NCI-H2171 (cell line): ENCODE measurements around the gene EXOC7.
"Not testable (repeated sequence)": the region's sequence is repeated elsewhere in the genome, so short reads cannot be mapped to it uniquely, and the experiment has no call there.

ENCODE experiments used
- DNase-seq: peaks from one replicate; lab custom pipeline; 2025; lab: John Stamatoyannopoulos, UW

The EXOC7 gene

DNA sequence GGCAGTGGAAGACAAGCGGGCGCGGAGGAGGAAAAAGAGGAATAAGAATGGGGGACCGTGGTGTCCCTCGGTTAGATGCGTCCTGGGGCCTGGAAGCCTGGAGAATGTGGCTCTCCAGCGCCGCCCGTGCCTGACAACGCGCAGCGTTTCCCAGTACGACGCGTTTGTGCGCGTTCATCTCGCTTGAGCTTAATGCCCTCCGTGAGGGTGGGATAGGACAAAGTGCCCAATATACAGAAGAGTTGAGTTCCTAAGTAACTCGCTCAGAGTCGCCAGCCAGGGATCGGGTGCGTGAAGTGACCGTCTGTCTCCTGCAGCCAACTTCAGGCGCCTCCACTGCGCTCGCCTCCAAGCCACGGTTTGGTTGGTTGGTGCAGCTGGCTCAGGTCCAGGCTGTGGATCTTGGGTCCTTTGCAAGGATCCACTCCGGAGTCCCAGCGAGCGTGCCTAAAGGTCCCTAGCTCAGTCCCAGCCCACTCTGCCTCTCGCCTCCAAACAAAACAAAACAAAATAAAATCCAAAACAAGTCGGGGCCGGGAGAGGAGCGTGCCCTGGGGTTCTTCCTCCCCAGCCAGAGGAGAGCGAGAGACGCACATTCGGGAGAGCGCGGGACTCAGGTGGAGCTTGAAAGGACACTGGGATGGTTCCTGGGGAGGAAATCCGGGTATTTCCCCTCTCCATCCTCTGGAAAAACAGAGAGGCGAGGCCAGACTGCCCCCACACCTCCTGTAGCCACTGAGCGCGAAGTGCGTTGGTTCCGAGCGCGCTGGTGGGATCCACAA, 28.0 kb downstream of the EXOC7 start:
- no peak for DNase-seq

DNA sequence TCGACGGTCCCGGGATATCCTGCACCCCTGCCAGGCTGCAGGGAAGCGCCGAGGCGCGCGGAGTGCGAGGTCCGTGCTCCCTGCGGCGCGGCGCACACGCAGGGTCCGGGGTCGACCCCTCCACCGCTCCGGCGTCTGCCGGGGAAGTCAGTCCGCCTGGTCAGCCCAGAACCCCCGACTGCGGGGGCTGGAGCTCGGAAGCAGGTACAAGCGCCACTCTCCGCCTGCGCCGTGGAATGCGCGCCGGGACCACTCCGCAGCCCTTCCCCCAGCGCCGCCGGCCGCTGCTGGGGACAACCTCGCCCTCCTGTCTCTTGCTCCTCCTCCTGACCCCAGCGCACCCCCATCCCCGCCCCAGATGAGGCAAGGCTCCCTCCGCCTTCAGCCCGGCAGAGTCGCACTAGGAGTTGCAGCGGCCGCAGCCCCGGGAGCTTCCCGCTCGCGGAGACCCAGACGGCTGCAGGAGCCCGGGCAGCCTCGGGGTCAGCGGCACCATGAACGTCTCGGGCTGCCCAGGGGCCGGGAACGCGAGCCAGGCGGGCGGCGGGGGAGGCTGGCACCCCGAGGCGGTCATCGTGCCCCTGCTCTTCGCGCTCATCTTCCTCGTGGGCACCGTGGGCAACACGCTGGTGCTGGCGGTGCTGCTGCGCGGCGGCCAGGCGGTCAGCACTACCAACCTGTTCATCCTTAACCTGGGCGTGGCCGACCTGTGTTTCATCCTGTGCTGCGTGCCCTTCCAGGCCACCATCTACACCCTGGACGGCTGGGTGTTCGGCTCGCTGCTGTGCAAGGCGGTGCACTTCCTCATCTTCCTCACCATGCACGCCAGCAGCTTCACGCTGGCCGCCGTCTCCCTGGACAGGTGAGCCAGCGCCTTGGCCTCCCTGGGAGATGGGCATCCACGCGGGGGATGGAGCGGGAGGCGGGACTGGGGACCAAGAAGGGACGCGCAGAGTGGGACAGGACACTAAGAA, 28.9 kb downstream of the EXOC7 start, which contains the start of gene GALR2:
GALR2 (plus strand) TSS at position 392 of the 974 bp plus-strand sequence; CDS start at position 495, 103 bp downstream.
- no peak for DNase-seq

DNA sequence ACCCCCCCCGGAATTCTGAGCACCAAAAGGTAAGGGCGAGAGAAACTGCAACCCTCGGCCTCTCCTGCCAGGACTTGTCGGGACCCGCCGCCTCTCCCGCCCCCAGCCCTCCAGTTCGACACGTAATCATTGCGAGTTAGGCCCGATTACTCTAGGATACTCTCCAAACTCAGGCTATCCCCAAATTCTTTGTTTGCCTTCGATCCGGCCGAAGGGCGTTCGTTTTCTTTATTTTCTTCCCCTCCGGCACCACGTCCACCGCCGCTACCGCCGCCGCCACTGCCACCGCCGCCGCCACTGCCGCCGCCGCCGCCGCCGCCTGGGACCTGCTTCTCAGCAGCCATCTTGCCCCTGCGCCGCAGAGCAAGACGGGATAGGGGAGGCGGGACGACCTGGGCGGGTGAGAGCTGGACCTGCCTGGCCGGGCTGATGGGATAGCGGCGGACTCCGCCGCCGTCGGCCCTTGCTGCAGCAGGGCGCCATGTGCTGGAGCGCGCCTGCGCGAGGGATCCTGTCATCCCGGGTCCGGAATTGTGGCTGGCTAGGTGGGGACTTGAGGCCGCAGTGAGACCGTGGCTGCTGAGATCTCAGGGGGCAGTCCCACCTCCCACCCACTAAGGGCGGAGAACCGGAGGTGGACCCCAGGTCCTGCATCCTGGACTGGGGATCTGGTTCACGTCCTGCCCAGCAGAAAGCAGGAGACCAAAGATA, 31.3 kb downstream of the EXOC7 start, which contains the start of gene SRP68:
SRP68 (minus strand) TSS at position 370 of the 711 bp plus-strand sequence; CDS start at position 344, 26 bp downstream.
- DNase-seq: peak; percentile 82

DNA sequence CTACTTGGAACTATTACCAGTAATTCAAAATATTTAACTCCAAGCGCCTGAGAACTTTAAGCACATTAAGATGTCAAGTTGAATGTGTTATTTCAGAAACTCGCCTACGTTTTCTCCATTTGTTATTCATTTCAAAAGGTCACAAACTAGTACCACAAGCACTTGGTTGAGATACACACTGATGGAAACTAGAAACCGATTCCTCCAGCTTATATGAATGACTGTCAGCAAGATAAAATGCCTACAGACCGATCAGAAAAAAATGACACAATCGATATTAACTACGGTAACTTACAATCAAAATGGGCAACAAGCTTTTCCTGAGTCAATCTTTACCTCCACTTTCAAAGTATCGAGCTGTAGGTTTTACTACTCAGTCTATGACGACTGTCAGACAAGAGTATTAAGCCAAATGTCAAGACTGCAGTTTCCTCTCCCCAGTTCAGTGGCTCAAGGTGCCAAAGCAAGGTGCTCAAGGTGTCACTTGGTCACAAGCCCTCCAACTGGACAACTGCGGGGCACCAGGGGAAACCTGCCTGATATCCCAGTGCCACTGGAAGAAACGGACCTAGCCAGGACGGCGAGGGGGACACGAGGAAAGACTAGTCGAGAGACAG, 31.9 kb downstream of the EXOC7 start:
- DNase-seq: no peak

DNA sequence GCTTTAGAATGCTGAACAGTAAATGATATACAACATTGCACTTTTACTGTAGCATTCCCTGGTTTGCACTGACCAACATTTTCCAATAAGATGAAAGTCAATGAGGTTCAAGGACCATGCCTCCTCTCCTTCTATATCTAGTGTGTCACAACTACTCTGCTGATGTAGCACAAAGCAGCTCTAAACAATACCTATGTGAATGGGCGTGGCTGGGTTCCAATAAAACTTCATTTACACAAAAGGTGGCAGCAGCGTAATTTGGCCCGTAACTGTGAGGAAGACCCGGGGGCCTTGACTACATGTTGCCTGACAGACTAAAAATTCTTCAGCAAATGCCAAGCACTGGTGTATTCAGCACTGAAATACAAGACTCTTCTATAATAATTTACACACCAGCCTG, 37.8 kb downstream of the EXOC7 start:
- no peak for DNase-seq

DNA sequence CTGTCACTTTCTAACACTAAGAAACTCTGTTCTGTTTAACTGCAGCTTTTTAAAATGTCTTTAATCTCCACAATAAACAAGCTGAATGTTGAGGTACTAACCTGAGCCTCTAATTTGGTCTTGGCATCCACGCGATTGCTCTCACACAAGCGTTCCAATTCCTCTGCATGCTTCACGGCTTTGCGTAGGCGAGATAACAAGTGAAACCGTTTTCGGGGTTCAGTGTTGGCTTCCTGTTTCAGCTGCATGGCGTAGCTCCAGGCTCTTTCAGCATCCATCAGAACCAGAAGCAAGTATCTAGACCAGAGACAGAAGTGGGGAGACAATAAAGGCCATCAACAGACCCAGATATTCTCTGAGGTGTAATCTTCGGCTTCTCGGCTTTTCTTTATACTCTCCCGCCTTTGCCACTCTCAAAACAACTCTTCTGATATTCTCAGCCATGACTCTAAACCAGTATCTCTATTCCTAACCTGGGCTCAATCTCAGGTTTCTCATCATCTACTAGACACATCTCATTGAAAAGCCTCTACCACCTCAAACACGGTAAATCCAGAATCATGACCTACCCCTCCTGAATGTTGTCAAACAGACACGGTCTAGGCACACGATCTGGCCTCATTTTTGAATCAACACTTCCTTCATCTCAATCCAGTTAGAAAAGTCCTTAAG, 39.6 kb downstream of the EXOC7 start:
- no peak for DNase-seq

DNA sequence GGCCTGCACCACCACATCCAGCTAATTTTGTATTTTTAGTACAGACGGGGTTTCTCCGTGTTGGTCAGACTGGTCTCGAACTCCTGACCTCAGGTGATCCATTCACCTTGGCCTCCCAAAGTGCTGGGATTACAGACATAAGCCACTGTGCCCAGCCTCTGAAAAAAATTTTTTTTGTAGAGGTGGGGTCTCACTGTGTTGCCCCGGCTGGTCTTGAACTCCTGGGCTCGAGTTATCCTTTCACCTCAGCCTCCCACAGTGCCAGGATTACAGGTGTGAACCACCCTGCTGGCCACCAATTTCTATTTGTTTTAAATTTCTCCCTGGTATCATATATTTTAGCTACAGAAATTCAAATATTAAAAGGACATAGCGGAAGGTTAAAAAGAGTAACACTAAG, 45.3 kb downstream of the EXOC7 start:
- DNase-seq: not testable (repeated sequence)

DNA sequence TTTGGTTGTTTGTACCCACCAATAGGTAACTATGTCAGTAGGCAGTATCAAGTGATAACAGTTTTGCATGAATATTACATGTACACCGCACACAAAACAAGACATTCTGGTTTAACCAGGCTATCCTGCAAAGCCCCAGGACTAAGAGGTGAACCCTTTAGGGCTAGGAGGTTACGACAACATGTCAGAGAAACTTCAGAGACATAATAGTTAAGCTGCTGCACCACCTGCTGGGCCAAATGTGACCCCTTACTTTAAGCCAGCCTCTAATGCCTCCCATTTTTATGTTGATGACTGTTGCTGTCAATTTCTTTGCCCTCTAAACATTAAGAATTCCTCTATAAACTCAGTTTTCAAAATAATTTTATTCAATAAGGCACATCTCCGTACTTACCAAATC, 46.7 kb downstream of the EXOC7 start:
- DNase-seq: no peak

DNA sequence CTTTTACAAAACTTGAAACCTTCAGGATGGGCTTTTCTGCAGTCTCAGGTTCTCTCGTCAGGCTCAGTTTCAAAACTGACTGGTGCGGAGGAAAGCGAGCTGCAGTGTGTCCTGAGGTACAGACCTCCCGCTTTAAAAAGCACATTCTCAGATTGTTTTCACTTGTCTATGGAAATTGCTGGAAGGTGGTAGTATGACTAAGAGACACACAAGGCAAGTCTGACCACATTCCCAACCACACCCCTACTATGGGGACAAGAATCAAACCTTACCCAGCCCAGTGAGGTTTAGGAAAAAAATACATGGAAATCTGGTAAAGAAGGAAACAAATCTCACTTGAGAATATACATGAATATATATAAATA, 49.5 kb downstream of the EXOC7 start:
- DNase-seq: no peak

DNA sequence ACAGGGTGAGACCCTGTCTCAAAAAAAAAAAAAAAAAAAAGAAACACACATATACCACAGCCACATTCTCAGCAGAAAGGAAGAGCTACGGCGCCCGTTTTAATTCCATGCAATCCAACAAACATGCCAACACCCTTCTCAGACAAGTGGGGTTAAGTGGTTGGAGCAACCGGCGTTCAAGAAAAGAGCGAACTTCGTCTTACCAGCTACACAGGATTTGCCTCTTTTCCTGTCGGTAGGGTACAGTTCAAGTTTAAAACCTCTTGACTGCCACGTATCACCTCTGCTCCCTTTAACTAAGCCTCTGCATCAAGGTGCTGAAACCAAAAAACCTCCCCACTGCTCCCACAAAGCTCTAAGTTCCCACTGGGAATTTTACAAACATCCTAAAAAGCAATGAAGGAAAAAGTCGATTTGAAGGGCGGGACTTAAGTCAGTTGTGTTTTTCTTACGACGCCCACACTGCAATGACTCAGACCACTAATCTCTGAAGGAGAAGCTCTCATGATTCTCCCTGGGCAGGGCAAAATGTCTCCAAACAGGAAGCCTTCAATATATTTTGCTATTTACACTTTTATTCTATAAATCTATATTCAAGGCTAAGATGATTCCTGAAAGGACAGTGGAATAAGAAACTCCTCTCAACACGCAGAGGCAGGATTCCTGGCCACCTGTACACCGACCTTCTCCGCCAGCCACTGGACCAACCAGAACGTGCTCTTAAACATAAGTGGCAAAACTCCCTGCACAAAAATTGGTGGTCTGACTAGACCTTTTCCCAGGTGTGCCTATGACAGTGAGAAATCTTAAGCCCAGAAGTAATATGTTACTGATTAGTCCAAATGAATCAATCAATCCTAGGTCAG, 50.1 kb downstream of the EXOC7 start:
- DNase-seq: no peak

DNA sequence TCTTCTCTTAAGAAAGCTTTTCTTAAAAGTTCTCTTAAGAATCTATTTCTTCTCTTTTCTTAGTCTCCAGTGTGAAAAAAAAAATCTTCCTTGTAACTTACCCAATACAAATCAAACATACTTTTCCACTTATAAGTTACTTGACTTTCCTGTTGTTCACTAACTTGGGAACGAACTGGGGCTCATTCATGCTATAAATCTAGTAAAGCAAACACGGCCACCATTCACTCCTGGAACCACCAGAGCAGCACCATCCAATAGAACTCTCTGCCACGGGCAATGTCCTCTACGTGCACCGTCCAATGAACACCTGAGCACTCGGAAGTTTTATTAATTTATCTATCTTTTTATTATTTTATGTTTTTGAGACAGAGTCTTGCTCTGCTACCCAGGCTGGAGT, 52.0 kb downstream of the EXOC7 start:
- no peak for DNase-seq

DNA sequence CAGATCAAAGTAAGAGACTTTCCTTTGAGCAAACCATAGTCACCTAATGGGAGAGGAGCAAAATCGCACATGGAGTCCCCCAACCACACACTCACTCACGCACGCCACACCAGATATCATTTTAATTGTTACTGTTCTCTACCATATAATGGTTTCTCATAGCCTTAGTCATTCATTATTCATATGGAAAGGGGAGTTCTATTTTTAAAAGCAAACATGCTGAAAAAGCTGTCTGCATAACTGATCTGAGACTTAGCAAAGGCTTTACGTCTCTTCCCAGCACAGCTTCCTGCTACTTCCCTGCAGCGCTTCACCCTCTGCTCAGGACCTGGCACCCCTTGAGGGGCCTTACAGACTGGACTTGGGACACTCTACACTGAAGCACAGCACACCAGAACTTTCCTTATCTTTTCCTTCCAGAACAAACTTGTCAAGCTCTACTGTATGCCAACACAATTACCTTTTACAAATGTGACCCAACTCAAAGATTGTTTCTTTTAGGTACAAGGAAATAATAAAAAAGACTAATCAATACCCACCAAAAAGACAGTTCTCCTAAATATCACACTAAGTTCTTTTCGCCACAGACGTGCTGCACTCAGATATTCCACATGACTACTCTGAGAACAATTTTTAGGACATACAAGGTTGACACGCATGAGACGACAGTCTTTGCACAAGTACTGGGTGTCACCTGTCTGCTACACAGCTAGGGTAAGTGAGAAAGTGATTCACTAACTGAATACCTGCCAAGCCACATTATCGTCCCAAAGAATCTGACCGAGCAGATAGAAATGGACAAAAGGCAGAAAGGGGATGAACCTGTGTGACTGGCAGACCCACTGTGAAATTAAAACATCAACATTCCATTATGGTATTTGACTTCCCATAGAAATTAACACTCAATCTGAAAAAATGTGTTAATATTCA, 52.8 kb downstream of the EXOC7 start:
- no peak for DNase-seq

DNA sequence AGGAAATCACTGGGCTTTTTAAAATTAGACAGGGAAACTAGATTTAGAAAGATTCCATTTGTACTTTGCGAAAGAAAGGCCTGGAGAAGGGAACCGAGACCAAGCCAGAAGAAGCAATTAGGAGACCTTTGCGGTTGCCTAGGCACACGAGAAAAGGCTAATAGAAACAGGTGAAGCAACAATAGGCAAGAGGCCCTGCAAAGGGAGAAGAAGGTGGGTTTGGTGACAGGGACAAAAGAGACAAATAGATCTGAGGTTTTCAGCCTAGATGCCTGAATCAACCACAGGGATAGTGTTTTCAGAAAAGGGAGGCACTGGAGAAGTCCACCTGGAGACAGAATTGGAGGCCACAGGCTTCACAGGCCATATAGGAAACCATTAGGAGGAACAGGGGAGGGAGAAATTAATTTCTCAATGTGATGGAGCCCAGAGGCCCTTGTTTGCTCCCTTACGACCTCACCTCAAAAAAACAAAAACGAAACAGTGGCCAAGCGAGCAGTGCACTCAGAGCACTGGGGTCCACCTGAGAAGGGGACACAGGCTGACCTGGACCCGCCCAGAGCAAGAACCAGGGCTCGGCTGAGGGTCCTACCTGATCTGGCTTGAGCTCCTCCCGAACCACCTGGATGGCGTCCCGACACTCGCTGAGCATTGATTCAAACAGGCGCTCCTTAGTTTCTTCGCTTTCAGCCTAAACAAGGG, 53.6 kb downstream of the EXOC7 start:
- no peak for DNase-seq

DNA sequence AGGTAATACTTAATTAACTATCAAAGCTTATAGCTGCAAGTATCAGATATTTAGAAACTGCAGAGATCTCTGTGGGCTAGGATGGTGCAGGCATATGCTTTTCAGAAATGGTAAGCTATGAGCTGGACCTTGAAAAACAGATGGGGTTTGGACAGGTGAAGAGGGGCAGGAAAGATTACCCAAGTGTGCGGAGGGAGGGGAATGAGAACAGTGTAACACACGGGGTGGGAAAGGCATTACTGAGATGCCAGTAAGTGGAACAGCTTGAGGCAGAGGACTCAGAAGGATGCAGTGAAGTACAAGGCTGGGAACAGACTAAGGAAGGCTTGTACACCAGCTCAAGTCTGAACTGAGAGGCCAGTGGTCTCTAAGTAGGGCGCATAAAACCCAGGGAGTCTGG, 54.3 kb downstream of the EXOC7 start:
- DNase-seq: no peak

DNA sequence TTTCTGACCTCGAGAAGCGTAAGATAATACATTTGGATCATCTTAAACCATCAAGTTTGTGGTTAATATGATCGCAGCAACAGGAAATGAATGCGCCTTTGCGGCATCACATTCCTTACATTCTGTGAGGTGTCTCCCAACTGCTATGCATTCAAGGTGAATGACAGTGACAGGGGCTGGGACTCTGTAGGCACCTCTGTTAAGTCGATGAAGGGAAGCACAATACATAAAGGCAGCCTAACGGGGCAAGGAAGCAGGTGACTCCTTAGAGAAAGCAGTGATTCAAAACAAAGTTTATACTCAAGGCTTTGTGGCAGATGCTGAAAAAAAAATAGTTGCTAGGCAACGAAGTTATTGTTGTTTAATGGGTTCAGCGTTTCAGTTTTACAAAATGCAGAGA, 54.9 kb downstream of the EXOC7 start:
- no peak for DNase-seq

DNA sequence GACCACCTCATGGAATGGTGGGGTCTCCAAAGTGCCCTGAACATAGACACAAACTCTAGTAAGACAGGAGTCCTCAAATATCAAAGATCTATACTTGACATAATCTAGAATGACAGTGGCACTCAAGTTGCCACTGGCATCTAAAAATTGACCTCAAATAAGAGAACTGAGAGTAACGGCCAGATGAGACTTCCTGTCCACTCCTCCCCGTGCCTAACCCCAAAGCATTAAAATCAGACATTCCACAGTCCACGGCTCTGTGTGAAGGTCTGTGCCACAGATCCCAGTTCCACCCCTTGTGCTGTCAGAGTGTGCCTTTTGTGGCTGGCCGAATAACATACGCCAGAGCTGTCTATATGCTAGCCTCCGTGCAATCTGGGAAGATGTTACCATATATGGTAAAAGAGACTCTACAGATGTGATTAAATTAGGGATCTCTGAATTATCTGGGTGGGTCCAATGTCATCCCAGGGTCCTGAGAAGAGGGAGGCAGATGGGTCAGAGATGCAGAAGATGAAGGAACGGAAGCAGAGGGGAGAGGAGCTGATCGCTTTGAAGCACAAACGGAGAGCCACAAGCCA, 55.5 kb downstream of the EXOC7 start:
- no peak for DNase-seq

DNA sequence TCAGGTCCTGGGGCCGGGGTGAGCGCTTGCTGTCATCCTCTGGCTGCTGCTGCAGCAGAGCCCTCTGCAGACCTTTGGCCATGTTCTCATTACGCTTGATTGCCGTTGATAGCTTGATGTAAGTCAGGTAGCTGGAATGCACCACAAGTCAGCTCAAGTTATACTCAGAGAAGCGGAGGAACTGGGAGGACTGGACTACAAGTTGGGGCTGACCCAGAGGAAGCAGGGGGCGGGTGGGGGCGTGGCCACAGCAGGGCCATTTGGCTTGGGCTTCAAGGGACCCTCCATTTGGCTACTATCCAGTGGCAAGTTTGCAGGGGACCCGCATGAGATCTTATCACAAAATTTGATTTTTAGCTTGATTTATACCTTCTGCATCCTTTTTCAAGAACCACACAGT, 57.5 kb downstream of the EXOC7 start:
- DNase-seq: no peak

DNA sequence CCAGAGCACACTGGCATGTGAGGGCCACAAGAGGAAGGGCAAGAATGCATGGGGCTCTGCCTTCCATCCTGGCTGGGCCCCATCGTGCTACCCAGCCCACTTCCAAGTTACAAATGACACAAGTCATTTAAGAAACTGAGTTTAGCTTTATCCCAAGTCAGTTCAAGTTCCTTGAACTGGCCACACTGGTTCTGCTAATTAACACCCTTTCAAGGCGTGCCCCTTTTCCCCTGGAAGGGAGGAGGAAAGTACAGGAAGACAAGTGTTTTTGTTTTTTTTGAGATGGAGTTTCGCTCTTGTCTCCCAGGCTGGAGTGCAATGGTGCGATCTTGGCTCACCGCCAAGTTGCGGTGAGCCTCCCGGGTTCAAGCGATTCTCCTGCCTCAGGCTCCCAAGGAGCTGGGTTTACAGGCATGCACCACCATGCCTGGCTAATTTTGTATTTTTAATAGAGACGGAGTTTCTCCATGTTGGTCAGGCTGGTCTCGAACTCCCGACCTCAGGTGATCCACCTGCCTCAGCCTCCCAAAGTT, 59.0 kb downstream of the EXOC7 start:
- not testable (repeated sequence) for DNase-seq
